Measurements from ENCODE around the gene ZNF575.
"Not testable (repeated sequence)": the region's sequence is repeated elsewhere in the genome, so short reads cannot be mapped to it uniquely, and the experiment has no call there.

ZNF575 gene

DNA sequence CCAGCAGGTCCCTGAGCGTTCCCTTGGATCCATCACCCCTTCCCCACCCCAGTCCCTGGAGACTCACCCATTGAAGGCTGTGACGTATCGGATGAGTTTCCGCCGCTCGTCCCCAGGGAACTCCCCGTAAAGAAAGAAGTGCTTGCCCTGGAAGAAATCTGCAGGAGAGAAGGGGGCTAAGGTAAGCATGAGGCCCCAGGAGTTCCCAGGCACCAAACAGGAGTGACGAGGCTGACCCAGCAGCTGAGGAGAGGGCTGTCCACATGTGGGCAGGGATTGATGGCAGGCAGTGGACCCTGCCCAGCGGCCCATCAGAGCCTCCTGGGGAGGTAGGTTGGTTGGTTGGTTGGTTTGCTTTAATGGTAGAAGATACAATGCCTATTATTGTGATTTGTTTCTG lies 11.1 kb downstream of the ZNF575 start:
- H3K36me3 Mint-ChIP-seq (ENCODE audit: low read depth) = peaks cover 35% of the 10 kb centered on the region
- H3K4me1 Mint-ChIP-seq (ENCODE audit: low read depth) = no peaks in the 10 kb centered on the region
- H3K27ac Mint-ChIP-seq = no peak overlapping the region
- no peak overlapping the region for H3K4me3 Mint-ChIP-seq
- H3K9me3 Mint-ChIP-seq = peaks cover 3% of the 10 kb centered on the region
- no peak for DNase-seq (ENCODE audit: low spot score)
- no peaks in the 10 kb centered on the region for H3K27me3 Mint-ChIP-seq (ENCODE audit: low read depth)

DNA sequence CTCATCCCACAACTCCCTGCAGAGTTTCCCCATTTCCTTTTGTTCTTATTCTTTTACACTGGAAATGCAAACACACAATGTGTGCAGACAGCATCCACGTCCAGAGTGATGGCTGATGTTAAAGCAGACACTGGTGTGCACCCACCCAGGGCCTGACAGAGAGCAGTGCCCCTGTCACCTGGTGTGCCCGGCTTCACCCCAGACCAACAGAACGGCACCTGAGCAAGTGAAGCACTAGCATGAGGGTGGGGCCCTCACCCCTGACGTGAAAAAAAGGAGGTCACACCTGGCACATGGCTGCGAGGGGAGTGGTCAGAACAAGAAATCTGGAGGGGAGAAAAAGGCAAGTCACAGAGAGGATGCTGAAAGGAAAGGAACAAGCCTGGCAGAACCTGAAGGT lies 12.3 kb downstream of the ZNF575 start:
- no peaks in the 10 kb centered on the region for H3K4me1 Mint-ChIP-seq (ENCODE audit: low read depth)
- H3K27me3 Mint-ChIP-seq (ENCODE audit: low read depth) = no peaks in the 10 kb centered on the region
- H3K4me3 Mint-ChIP-seq = no peak overlapping the region
- H3K27ac Mint-ChIP-seq = no peak overlapping the region
- peaks cover 26% of the 10 kb centered on the region for H3K36me3 Mint-ChIP-seq (ENCODE audit: low read depth)
- DNase-seq (ENCODE audit: low spot score) = no peak
- H3K9me3 Mint-ChIP-seq = no peaks in the 10 kb centered on the region

GRCh38 chr19:43545981-43546380 lies 13.0 kb downstream of the ZNF575 start:
- Mint-ChIP-seq H3K9me3 (no peaks in the 10 kb centered on the region), H3K4me3 (no peak overlapping the region), H3K4me1 (ENCODE audit: low read depth) (no peaks in the 10 kb centered on the region), H3K27ac (no peak overlapping the region), H3K36me3 (ENCODE audit: low read depth) (peaks cover 27% of the 10 kb centered on the region), H3K27me3 (ENCODE audit: low read depth) (no peaks in the 10 kb centered on the region)
- no peak for DNase-seq (ENCODE audit: low spot score)

GRCh38 chr19:43546581-43546980 lies 13.6 kb downstream of the ZNF575 start:
- H3K36me3 Mint-ChIP-seq (ENCODE audit: low read depth) = peaks cover 29% of the 10 kb centered on the region

GRCh38 chr19:43547926-43548325 lies 14.9 kb downstream of the ZNF575 start:
- H3K4me1 Mint-ChIP-seq (ENCODE audit: low read depth); DNase-seq (ENCODE audit: low spot score); H3K4me3 Mint-ChIP-seq; H3K27ac Mint-ChIP-seq; H3K27me3 Mint-ChIP-seq (ENCODE audit: low read depth); H3K9me3 Mint-ChIP-seq: not testable (repeated sequence)
- H3K36me3 Mint-ChIP-seq (ENCODE audit: low read depth) = peaks cover 28% of the 10 kb centered on the region

More at GRCh38 chr19:43546581-43546980, 13.6 kb downstream of the ZNF575 start:
- no peaks in the 10 kb centered on the region for H3K4me1 Mint-ChIP-seq (ENCODE audit: low read depth)
- no peak overlapping the region for H3K27ac Mint-ChIP-seq
- H3K27me3 Mint-ChIP-seq (ENCODE audit: low read depth) = no peaks in the 10 kb centered on the region
- no peak overlapping the region for H3K4me3 Mint-ChIP-seq
- no peaks in the 10 kb centered on the region for H3K9me3 Mint-ChIP-seq
- DNase-seq (ENCODE audit: low spot score) = no peak

- H3K27ac Mint-ChIP-seq = no peak overlapping the region
- H3K9me3 Mint-ChIP-seq = no peaks in the 10 kb centered on the region
- no peak for DNase-seq (ENCODE audit: low spot score)
- H3K27me3 Mint-ChIP-seq (ENCODE audit: low read depth) = no peaks in the 10 kb centered on the region
- peaks cover 21% of the 10 kb centered on the region for H3K36me3 Mint-ChIP-seq (ENCODE audit: low read depth)
- H3K4me1 Mint-ChIP-seq (ENCODE audit: low read depth) = no peaks in the 10 kb centered on the region
- H3K4me3 Mint-ChIP-seq = no peak overlapping the region
Measured at GRCh38 chr19:43548706-43549105, 15.7 kb downstream of the ZNF575 start.

DNA sequence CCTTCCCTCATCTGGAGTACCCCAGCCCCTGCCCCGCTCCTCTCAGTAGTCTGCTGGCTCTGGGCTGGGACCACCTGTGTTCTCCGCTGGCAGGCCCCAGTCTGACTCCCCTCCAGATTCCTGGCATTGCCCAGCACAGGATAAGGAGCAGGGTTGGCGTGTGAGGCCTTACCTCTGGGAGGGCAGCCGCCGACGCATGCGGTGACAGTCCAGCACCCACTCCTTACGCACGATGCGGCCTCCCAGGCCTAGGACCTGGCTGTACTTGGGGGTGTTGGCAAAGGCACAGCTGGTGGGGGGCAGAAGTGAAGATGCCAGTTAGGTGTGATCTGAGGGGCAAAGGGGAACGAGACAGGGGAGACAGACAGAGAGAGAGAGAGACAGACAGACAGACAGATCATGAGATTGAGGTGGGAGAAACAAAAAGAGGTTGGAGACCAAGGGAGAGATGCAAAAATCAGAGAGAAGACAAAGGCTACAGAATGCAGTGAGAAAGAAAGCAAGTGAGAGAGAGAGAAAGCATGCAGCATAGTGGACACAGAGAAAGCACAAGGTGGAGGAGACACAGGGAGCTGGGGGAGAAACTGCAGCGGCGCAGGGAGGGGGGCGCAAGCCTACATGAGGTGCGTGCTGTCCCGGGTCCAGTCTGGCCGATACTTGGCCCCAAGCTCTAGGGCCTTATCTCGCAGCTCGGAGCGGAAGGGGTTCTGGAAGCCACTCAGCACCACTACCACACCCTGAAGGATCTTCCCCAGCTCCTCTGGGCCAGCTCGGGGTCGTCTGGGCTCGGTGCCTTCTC lies 18.6 kb downstream of the ZNF575 start:
- H3K27ac Mint-ChIP-seq = no peak overlapping the region
- H3K4me3 Mint-ChIP-seq = no peak overlapping the region
- peaks cover 8% of the 10 kb centered on the region for H3K4me1 Mint-ChIP-seq (ENCODE audit: low read depth)
- no peaks in the 10 kb centered on the region for H3K27me3 Mint-ChIP-seq (ENCODE audit: low read depth)
- H3K9me3 Mint-ChIP-seq = no peaks in the 10 kb centered on the region
- no peak for DNase-seq (ENCODE audit: low spot score)
- H3K36me3 Mint-ChIP-seq (ENCODE audit: low read depth) = peaks cover 22% of the 10 kb centered on the region

DNA sequence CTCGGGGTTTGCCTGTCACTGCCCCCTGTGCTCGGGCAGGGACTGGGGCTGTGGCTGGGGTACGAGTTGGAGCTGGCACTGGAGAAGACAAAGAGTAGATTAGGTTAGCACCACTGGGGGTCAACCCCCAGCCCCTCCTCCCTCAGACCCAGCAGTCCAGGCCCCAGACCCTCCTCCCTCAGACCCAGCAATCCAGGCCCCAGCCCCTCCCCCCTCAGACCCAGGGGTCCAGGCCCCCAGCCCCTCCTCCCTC lies 19.1 kb downstream of the ZNF575 start:
- Mint-ChIP-seq H3K4me3 (no peak overlapping the region), H3K36me3 (ENCODE audit: low read depth) (peaks cover 22% of the 10 kb centered on the region), H3K4me1 (ENCODE audit: low read depth) (peaks cover 8% of the 10 kb centered on the region), H3K9me3 (no peaks in the 10 kb centered on the region), H3K27me3 (ENCODE audit: low read depth) (no peaks in the 10 kb centered on the region), H3K27ac (no peak overlapping the region)
- no peak for DNase-seq (ENCODE audit: low spot score)

GRCh38 chr19:43552616-43553015 lies 19.6 kb downstream of the ZNF575 start:
- Mint-ChIP-seq H3K9me3 (no peaks in the 10 kb centered on the region), H3K36me3 (ENCODE audit: low read depth) (peaks cover 26% of the 10 kb centered on the region), H3K27ac (no peak overlapping the region), H3K4me1 (ENCODE audit: low read depth) (peaks cover 8% of the 10 kb centered on the region), H3K27me3 (ENCODE audit: low read depth) (no peaks in the 10 kb centered on the region), H3K4me3 (no peak overlapping the region)
- no peak for DNase-seq (ENCODE audit: low spot score)

- Mint-ChIP-seq H3K27me3 (ENCODE audit: low read depth) (no peaks in the 10 kb centered on the region), H3K36me3 (ENCODE audit: low read depth) (peaks cover 28% of the 10 kb centered on the region), H3K4me1 (ENCODE audit: low read depth) (peaks cover 8% of the 10 kb centered on the region)
Measured at GRCh38 chr19:43553656-43554055, 20.7 kb downstream of the ZNF575 start.

GRCh38 chr19:43554317-43554895 lies 21.4 kb downstream of the ZNF575 start:
- Mint-ChIP-seq H3K4me3 (no peak overlapping the region), H3K27me3 (ENCODE audit: low read depth) (no peaks in the 10 kb centered on the region), H3K36me3 (ENCODE audit: low read depth) (peaks cover 28% of the 10 kb centered on the region), H3K4me1 (ENCODE audit: low read depth) (peaks cover 8% of the 10 kb centered on the region), H3K9me3 (no peaks in the 10 kb centered on the region), H3K27ac (no peak overlapping the region)
- no peak for DNase-seq (ENCODE audit: low spot score)

More at GRCh38 chr19:43553656-43554055, 20.7 kb downstream of the ZNF575 start:
- Mint-ChIP-seq H3K4me3 (no peak overlapping the region), H3K27ac (no peak overlapping the region), H3K9me3 (no peaks in the 10 kb centered on the region)
- DNase-seq (ENCODE audit: low spot score) = no peak

DNA sequence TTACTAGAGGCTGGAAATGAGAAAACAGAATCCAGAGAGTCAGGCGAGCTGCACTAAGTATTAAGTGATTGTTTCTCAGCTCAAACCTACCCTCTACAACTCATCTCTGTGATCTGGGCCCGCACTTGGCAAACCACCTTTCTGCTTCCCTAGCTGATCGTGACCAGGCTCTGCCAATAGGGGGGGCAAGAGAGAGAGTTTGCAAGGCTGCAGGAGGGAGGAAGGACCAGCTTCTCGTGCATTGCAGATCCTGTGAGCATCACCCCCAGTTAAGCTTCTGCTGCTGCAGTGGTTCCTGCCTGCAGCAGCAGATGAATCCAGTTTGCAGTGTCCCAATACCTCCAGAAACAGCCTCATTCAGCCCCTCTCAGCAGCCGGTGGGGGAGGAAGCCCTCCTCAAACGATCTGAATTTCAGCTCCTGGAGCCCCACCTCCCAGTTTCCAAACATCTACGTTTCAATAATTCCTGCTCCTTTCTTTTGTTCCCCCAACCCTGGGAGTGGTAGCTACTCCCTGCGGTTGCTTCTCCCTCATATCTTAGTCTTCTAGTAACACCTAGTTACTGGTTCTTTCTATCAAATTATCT lies 22.3 kb downstream of the ZNF575 start:
- H3K4me3 Mint-ChIP-seq = no peak overlapping the region

DNA sequence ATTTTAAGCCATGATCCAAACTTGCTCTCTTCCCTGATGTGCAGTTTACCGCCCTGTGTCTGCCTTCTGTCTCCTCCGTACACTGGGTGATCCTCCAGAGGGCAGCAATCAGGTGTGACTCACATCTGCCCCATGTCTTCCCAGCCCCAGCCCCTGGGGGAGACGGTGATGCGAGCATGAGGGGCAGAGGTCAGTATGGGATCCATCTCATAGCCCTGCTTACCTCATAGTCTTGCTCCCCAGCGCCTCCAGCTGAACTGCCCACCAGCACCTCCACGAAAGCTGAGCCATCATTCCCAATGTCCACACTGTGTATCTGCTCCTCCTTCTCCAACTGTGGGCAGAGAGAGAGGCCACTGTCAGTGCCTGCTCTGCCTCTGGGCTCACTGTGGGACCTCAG lies 27.7 kb downstream of the ZNF575 start:
- peaks cover 32% of the 10 kb centered on the region for H3K4me1 Mint-ChIP-seq (ENCODE audit: low read depth)
- peaks cover 37% of the 10 kb centered on the region for H3K36me3 Mint-ChIP-seq (ENCODE audit: low read depth)
- no peak for DNase-seq (ENCODE audit: low spot score)
- H3K9me3 Mint-ChIP-seq = no peaks in the 10 kb centered on the region
- H3K27ac Mint-ChIP-seq = peak overlapping the region; percentile 42
- H3K4me3 Mint-ChIP-seq = no peak overlapping the region
- no peaks in the 10 kb centered on the region for H3K27me3 Mint-ChIP-seq (ENCODE audit: low read depth)

More for the DNA sequence above, 22.3 kb downstream of the ZNF575 start:
- peak overlapping the region; percentile 55 for H3K27ac Mint-ChIP-seq
- peaks cover 30% of the 10 kb centered on the region for H3K36me3 Mint-ChIP-seq (ENCODE audit: low read depth)
- H3K4me1 Mint-ChIP-seq (ENCODE audit: low read depth) = peaks cover 8% of the 10 kb centered on the region
- H3K9me3 Mint-ChIP-seq = no peaks in the 10 kb centered on the region
- DNase-seq (ENCODE audit: low spot score) = peak; percentile 63
- no peaks in the 10 kb centered on the region for H3K27me3 Mint-ChIP-seq (ENCODE audit: low read depth)

GRCh38 chr19:43561139-43561970 lies 28.4 kb downstream of the ZNF575 start:
- no peaks in the 10 kb centered on the region for H3K27me3 Mint-ChIP-seq (ENCODE audit: low read depth)
- H3K4me1 Mint-ChIP-seq (ENCODE audit: low read depth) = peaks cover 32% of the 10 kb centered on the region
- no peak for DNase-seq (ENCODE audit: low spot score)
- H3K9me3 Mint-ChIP-seq = no peaks in the 10 kb centered on the region
- H3K4me3 Mint-ChIP-seq = no peak overlapping the region
- H3K27ac Mint-ChIP-seq = peak overlapping the region; percentile 95
- H3K36me3 Mint-ChIP-seq (ENCODE audit: low read depth) = peaks cover 37% of the 10 kb centered on the region
